HUES64 (cell line): ENCODE data around the gene DROSHA.
"Not testable (repeated sequence)": the region's sequence is repeated elsewhere in the genome, so short reads cannot be mapped to it uniquely, and the experiment has no call there.

Source experiments
- H3K27ac ChIP-seq: 2 replicates; pipeline ENCODE4 v1.7.0; 2013; ENCODE audit warnings: low read depth, low read length, inconsistent platforms
- H3K27me3 ChIP-seq: 2 replicates; pipeline ENCODE4 v1.6.1; 2013; ENCODE audit warnings: mild to moderate bottlenecking, low read length; ENCODE audit not compliant: insufficient read depth
- H3K36me3 ChIP-seq: 2 replicates; pipeline ENCODE4 v1.6.1; 2013; ENCODE audit warnings: mild to moderate bottlenecking, low read length; ENCODE audit not compliant: insufficient read depth
- H3K4me1 ChIP-seq: 2 replicates; pipeline ENCODE4 v1.6.1; 2013; ENCODE audit warnings: mild to moderate bottlenecking, low read length, moderate library complexity; ENCODE audit not compliant: insufficient read depth
- H3K4me3 ChIP-seq: 2 replicates; pipeline ENCODE4 v1.5.1; 2013; ENCODE audit warnings: mild to moderate bottlenecking, low read length, moderate library complexity
- H3K9ac ChIP-seq: 2 replicates; pipeline ENCODE4 v1.6.1; 2013; ENCODE audit warnings: mild to moderate bottlenecking, low read depth, low read length
- H3K9me3 ChIP-seq: 2 replicates; pipeline ENCODE4 v1.6.1; 2013; ENCODE audit warnings: low read depth, low read length; ENCODE audit not compliant: insufficient read depth
- WGBS: fragments of 150-250, 120-280 bp; methylation state at CpG from one replicate; pipeline ENCODE4 v1.1.7; 2013; ENCODE audit warnings: missing lambda C conversion rate; 5-methylcytosine and 5-hydroxymethylcytosine counted together

The DROSHA gene

GRCh38 chr5:31377274-31377946, 154.5 kb downstream of the DROSHA start:
- Histone ChIP-seq H3K4me3 (no peak overlapping the region), H3K9ac (no peak overlapping the region), H3K27ac (no peak overlapping the region), H3K9me3 (no peaks in the 10 kb centered on the region), H3K4me1 (peaks cover 6% of the 10 kb centered on the region), H3K27me3 (no peaks in the 10 kb centered on the region), H3K36me3 (no peaks in the 10 kb centered on the region)
- 95% methylated on average over 6 of the region's 6 CpGs for WGBS

DNA sequence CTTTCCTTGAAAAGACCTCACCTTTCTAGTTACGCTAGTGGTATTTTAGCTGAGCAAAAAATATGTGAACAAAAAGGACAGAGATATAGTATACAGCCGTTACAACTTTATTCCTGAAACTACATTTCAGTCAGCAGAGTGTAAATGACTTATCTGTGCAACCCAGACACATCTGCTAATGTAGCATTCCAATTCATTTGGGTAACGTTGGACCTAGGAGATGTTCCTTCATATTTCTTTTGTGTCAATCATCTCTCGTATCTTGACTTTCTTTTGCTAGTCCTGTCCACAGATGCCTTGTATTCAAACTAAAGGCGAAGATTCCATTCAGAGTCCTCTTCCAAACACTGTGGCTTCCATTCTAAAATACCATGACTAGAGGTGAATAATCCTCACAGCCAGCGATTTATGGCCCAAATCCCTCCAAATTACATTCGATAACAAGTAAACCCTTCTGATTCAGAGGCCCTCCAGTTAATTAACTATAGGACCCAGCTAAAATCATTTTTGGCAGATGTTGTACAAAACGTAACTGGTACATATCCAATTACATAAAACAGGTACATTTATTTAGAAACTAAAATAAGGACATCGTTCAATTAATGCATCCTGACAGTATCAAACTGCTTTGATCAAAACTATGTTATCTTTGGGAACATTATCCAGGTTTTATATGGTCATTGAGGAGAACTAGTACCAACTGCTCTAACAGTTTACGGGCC, 155.7 kb downstream of the DROSHA start:
- H3K9me3 ChIP-seq = no peaks in the 10 kb centered on the region
- no peaks in the 10 kb centered on the region for H3K27me3 ChIP-seq
- H3K27ac ChIP-seq = no peak overlapping the region
- no peaks in the 10 kb centered on the region for H3K4me1 ChIP-seq
- H3K36me3 ChIP-seq = no peaks in the 10 kb centered on the region
- no peak overlapping the region for H3K4me3 ChIP-seq
- no peak overlapping the region for H3K9ac ChIP-seq
- WGBS = 94% methylated on average over 9 of the region's 10 CpGs

DNA sequence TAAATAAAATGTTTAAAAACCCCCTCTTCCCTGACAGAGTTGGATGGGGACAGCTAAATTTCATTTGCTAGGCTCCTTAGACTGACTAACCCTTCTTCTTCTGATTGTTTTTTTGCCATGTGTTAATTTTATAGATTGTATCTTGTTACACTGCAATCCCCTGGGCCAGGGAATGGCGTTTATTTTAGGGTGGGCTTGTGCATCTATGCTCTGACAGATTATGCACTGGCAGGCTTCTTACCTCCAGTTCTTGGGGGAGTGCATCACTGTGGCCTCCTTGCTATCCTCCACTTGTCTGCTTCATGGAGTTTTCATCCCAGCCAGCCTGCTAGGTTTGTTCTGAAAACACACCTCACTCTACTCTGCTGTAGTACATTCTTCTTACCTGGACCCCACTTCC, 159.8 kb downstream of the DROSHA start:
- H3K27ac ChIP-seq = no peak overlapping the region
- no peaks in the 10 kb centered on the region for H3K36me3 ChIP-seq
- no peaks in the 10 kb centered on the region for H3K4me1 ChIP-seq
- 95% methylated on average over 1 of the region's 1 CpG for WGBS
- H3K27me3 ChIP-seq = no peaks in the 10 kb centered on the region
- no peak overlapping the region for H3K4me3 ChIP-seq
- no peaks in the 10 kb centered on the region for H3K9me3 ChIP-seq
- no peak overlapping the region for H3K9ac ChIP-seq

DNA sequence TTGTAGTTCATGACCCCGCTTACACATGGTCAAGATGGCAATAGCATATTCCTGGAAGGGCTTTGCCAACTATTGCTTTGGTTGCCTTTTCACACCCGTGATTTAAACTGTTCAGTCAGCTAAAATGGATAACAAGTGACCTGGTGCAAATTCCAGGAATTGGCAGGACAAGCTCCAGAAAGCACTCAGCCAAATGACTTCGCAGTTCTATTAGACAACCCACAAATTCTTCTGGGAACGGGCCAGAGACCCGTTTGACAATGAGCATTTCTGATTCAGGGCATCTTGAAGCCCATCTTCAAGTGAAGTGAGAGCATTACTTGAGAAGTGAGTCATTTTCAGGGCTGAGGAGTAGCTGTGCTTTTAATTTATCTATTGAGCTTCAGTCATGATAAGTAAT, 165.0 kb downstream of the DROSHA start:
- H3K4me3 ChIP-seq = no peak overlapping the region
- H3K27me3 ChIP-seq = no peaks in the 10 kb centered on the region
- H3K4me1 ChIP-seq = no peaks in the 10 kb centered on the region; the same call in 1 of the 2 replicates
- H3K36me3 ChIP-seq = no peaks in the 10 kb centered on the region
- no peak overlapping the region for H3K27ac ChIP-seq
- 90% methylated on average over 5 of the region's 5 CpGs for WGBS
- H3K9ac ChIP-seq = no peak overlapping the region
- no peaks in the 10 kb centered on the region for H3K9me3 ChIP-seq

DNA sequence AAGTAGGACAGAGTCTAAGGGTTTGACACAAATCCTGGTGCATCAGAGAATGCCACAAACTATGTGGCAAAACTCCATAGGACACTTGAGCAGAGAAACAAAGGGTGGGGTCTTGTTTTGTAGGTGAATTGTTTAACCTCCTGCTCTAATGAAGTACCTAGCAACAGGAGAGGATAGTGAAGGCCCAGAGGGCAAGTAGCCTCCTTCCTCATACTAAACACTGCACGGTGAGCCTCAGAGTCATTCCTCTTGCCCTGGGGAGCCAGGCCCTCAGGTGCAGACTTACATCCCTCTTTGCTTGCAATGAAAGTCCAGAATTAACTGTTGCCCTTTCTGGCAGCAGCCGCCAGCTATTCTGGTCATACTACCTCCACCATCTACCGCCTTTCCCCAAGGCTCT, 166.1 kb downstream of the DROSHA start:
- no peak overlapping the region for H3K27ac ChIP-seq
- 87% methylated on average over 3 of the region's 3 CpGs for WGBS
- no peaks in the 10 kb centered on the region; the same call in 1 of the 2 replicates for H3K4me1 ChIP-seq
- no peaks in the 10 kb centered on the region for H3K27me3 ChIP-seq
- no peaks in the 10 kb centered on the region for H3K36me3 ChIP-seq
- H3K4me3 ChIP-seq = no peak overlapping the region
- no peak overlapping the region for H3K9ac ChIP-seq
- H3K9me3 ChIP-seq = no peaks in the 10 kb centered on the region

GRCh38 chr5:31364881-31365636, 166.8 kb downstream of the DROSHA start:
- Histone ChIP-seq H3K36me3 (no peaks in the 10 kb centered on the region), H3K27me3 (no peaks in the 10 kb centered on the region), H3K27ac (no peak overlapping the region), H3K4me3 (no peak overlapping the region), H3K9ac (no peak overlapping the region), H3K9me3 (no peaks in the 10 kb centered on the region), H3K4me1 (no peaks in the 10 kb centered on the region; the same call in 1 of the 2 replicates)
- WGBS = 96% methylated on average over 1 of the region's 2 CpGs

GRCh38 chr5:31362931-31363568, 168.8 kb downstream of the DROSHA start:
- 100% methylated on average over 2 of the region's 3 CpGs for WGBS
- H3K9ac ChIP-seq = no peak overlapping the region
- H3K4me3 ChIP-seq = no peak overlapping the region
- H3K36me3 ChIP-seq = no peaks in the 10 kb centered on the region
- no peaks in the 10 kb centered on the region; the same call in 1 of the 2 replicates for H3K4me1 ChIP-seq
- peak overlapping the region; percentile 57; the same call in 1 of the 2 replicates for H3K27ac ChIP-seq
- no peaks in the 10 kb centered on the region for H3K9me3 ChIP-seq
- no peaks in the 10 kb centered on the region for H3K27me3 ChIP-seq

DNA sequence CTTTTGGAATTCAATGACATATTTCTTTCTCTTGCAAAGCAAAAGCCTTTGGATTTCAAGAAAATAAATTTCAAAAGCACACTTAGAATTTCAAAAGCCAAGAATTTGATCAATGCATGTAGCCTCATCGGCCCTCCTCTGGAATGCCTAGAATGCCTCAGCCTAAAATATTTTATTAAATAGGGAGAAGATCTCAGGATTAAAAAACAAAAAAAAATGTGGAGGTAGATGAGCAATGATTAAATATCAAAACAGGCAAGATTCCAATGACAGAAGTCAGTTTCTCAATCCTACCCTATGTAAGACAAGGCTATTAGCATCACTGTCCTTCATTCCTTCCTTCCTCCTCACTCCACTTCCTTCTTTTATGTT, 169.4 kb downstream of the DROSHA start:
- 60% methylated on average over 1 of the region's 1 CpG for WGBS
- Histone ChIP-seq H3K9ac (no peak overlapping the region), H3K4me3 (no peak overlapping the region), H3K4me1 (no peaks in the 10 kb centered on the region; the same call in 1 of the 2 replicates), H3K27ac (peak overlapping the region; percentile 83; the same call in 1 of the 2 replicates), H3K27me3 (no peaks in the 10 kb centered on the region), H3K36me3 (no peaks in the 10 kb centered on the region), H3K9me3 (no peaks in the 10 kb centered on the region)

DNA sequence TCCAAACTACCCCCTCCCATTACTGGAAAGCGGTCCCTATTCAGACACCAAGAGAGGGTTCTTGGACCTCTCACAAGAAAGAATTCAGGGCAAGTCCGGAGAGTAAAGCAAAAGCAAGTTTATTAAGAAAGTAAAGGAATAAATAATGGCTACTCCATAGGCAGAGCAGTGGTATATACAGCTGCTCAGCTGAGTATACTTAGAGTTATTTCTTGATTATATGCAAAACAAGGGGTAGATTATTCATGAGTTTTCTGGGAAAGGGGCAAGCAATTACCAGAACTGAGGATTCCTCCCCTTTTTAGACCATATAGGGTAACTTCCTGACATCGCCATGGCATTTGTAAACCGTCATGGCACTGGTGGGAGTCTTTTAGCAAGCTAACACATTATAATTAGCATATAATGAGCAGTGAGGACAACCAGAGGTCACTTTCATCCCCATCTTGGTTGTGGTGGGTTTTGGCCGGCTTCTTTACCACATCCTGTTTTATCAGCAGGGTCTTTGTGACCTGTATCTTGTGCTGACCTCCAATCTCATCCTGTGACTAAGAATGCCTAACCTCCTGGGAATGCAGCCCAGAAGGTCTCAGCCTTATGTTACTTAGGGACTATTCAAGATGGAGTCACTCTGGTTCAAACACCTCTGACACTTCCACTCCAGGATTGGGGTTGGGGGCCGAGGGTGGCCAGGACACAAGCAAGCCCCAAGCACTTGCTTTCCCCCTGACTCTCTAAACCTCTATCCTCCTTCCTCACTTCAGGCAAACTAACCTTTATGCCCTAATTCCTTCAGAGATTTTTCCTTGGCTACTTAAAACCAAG, 170.0 kb downstream of the DROSHA start:
- H3K9me3 ChIP-seq, H3K4me1 ChIP-seq, H3K27me3 ChIP-seq, H3K36me3 ChIP-seq, H3K4me3 ChIP-seq, H3K9ac ChIP-seq: not testable (repeated sequence)
- peak overlapping the region; percentile 83; the same call in 1 of the 2 replicates for H3K27ac ChIP-seq
- 80% methylated on average over 5 of the region's 6 CpGs for WGBS

DNA sequence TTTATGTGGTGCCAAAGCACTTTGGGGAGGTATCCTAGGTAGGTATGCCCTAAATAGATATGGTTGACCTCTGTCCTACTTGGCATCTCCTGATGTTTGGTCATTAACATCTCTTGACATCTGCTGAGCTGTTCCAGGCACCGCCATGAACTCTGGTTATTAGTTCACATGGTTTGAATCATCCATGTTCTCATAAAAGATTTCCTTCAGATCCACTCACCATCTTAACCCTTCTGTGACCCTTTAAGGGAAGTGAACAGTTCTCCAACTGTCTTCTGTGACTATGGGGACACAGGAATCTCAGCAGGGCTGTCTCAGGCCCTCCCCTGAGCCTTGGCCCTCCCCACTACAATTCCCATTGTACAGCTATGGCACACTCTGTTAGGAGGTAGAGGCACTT, 170.7 kb downstream of the DROSHA start:
- WGBS = 91% methylated on average over 1 of the region's 1 CpG
- Histone ChIP-seq H3K27me3 (no peaks in the 10 kb centered on the region), H3K36me3 (no peaks in the 10 kb centered on the region), H3K4me1 (no peaks in the 10 kb centered on the region; the same call in 1 of the 2 replicates), H3K27ac (no peak overlapping the region), H3K9me3 (no peaks in the 10 kb centered on the region), H3K9ac (no peak overlapping the region), H3K4me3 (no peak overlapping the region)
